Panc1 (cell line): ENCODE results near the gene ERC2.

Experiments used
- CTCF ChIP-seq: fragments of 450-650 bp; IDR thresholded peaks from 2 replicates; pipeline ENCODE4 v1.5.1; 2017; ENCODE audit warnings: mild to moderate bottlenecking
- POLR2AphosphoS5 ChIP-seq: IDR thresholded peaks from 2 replicates; pipeline ENCODE4 v1.6.1; 2012; ENCODE audit warnings: mild to moderate bottlenecking, low read depth, low read length, moderate library complexity
- REST ChIP-seq, 2 experiments: IDR thresholded peaks; 2 replicates each; pipeline ENCODE4 v1.6.1; 2011 to 2012; ENCODE audit warnings: low read depth in 2 of 2, control low read depth in 1 of 2, low read length in 1 of 2, mild to moderate bottlenecking in 1 of 2, moderate library complexity in 1 of 2; ENCODE audit not compliant: insufficient read depth in 1 of 2
- TCF7L2 ChIP-seq: IDR thresholded peaks from 2 replicates; pipeline ENCODE4 v1.6.1; 2011; ENCODE audit warnings: mild to moderate bottlenecking, low read depth, low read length, inconsistent platforms

DNA sequence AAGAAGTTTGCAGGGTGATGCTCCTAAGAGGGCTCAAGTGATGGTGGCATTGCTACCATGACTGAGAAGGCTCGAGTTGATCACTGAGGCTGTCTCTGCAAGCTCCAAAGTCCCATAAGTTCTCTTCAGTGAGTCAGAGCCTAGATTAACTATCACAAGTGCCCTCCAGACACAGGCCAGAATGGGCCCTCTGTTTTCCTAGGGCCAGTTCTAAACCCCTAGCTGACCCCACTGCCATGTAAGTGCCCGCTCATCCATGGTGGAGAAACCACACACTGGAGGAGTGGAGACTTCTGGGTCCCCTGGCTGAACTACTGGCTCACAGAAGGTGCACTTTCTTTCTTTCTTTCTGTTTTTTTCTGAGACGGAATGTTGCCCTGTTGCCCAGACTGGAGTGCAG, 893.6 kb downstream of the ERC2 start:
- no peak for TF ChIP-seq CTCF
- TF ChIP-seq TCF7L2, result no peak
- TF ChIP-seq POLR2AphosphoS5, result no peak
- no peak for TF ChIP-seq REST (IDR thresholded peaks at IDR 0.05; ENCODE audit: insufficient read depth in 1 of 2, low read depth in 2 of 2, low read length in 1 of 2)
